ENCODE measurements around the gene DHRS2. TPM values are rescaled to one million over a fixed set of nuclear protein-coding genes. Genes with fewer than 3 reads are reported as not detected.

Gene DHRS2
- total and polyA plus RNA-seq, 5 donors from 2014 or later: 0.25 TPM; not detected in 4

DNA sequence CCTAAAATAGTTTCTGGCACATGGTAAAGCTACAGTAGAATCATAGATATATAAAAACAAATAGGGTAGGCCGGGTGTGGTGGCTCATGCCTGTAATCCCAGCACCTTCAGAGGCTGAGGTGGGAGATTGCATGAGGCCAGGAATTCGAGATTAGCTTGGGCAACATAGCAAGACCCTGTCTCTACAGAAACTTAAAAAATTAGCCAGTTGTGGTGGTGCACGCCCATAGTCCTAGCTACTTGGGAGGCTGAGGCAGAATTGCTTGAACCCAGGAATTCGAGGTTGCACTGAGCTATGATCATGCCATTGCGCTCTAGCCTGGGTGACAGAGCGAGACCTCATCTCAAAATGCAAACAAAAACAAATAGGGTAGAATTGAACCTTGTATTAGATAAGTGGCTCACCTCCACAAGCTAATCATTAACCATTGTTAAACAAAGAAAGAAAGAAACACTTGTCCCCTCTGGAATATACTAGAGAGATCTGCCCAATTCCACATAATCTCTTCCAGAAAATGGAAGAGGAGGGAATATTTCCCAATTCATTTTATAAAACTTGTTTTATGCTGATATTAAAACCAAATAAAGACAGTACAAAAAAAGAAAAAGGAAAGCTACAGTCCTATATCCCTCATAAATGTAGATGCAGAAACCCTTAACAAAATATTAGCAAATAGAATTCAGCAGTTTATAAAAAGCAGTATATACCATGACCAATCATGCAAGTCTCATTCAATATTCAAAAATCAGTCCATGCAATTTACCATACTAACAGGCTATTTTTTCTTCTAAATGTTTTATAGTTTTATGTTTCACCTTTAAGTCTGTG, 22.7 kb upstream of the DHRS2 start:
- no peak overlapping the region for H3K4me3 ChIP-seq (ENCODE audit: low read depth, low read length)

DNA sequence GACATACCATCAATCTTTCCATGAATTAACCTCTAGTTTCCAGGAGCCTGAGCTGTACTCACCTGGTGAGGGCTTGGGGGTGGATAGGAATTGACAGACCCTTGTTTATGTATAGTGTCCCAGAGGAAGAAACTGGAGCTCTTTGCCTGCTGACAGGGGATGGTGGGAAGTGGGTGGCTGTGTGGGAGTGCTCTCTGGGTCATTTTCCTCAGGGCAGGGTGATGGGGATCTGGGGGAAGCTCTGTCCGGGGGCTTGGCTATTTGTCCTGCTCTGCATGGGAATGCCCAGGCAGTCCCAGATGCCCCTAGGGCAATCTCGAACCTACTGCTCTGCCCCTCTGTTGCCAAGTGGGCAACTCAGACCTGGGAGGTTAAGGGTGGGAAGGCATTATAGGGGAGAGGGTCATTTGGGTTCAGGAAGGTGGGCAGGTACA, 21.8 kb upstream of the DHRS2 start:
- H3K9me3 Mint-ChIP-seq: peaks cover 0 to 4% (median 0%) of the 10 kb centered on the region in 7 donors
- no peaks in the 10 kb centered on the region for H3K9me3 ChIP-seq (ENCODE audit: control insufficient read depth in 2 of 2, low read length in 2 of 2)
- no peak overlapping the region for H3K27ac ChIP-seq (ENCODE audit: insufficient read depth, low read length, poor library complexity, severe bottlenecking)
- no peaks in the 10 kb centered on the region for H3K36me3 ChIP-seq (ENCODE audit: control insufficient read depth, insufficient read depth, low read length)
- H3K27ac Mint-ChIP-seq: no peak overlapping the region
- no peaks in the 10 kb centered on the region for H3K36me3 Mint-ChIP-seq
- no peaks in the 10 kb centered on the region for H3K27me3 ChIP-seq (ENCODE audit: control insufficient read depth, insufficient read depth, low read length)
- peaks cover 6% of the 10 kb centered on the region for H3K27me3 Mint-ChIP-seq
- ATAC-seq (ENCODE audit: low read depth in 2 of 2): no peak
- peak overlapping the region in 1 of 4 donors; percentile 55 for H3K4me3 Mint-ChIP-seq
- H3K4me1 Mint-ChIP-seq: peaks cover 9 to 25% (median 13%) of the 10 kb centered on the region in 4 donors
- DNase-seq: no peak
- no peak overlapping the region for H3K4me3 ChIP-seq (ENCODE audit: low read depth, low read length)
- peaks cover 20% of the 10 kb centered on the region for H3K4me1 ChIP-seq (ENCODE audit: control insufficient read depth, insufficient read depth, low read length, poor library complexity, severe bottlenecking)

More for the DNA sequence above, 22.7 kb upstream of the DHRS2 start:
- no peak overlapping the region for H3K4me3 Mint-ChIP-seq
- Histone ChIP-seq H3K36me3 (ENCODE audit: control insufficient read depth, insufficient read depth, low read length) (no peaks in the 10 kb centered on the region), H3K27ac (ENCODE audit: insufficient read depth, low read length, poor library complexity, severe bottlenecking) (no peak overlapping the region), H3K27me3 (ENCODE audit: control insufficient read depth, insufficient read depth, low read length) (no peaks in the 10 kb centered on the region), H3K9me3 (ENCODE audit: control insufficient read depth in 2 of 2, low read length in 2 of 2) (no peaks in the 10 kb centered on the region), H3K4me1 (ENCODE audit: control insufficient read depth, insufficient read depth, low read length, poor library complexity, severe bottlenecking) (peaks cover 20% of the 10 kb centered on the region)
- H3K36me3 Mint-ChIP-seq: no peaks in the 10 kb centered on the region
- ATAC-seq (ENCODE audit: low read depth in 2 of 2) (no peak), DNase-seq (no peak)
- no peaks in the 10 kb centered on the region for H3K27me3 Mint-ChIP-seq
- H3K27ac Mint-ChIP-seq: peak overlapping the region in 1 of 3 donors; percentile 68
- peaks cover 0 to 11% (median 0%) of the 10 kb centered on the region in 7 donors for H3K9me3 Mint-ChIP-seq
- H3K4me1 Mint-ChIP-seq: peaks cover 15 to 33% (median 20%) of the 10 kb centered on the region in 4 donors

DNA sequence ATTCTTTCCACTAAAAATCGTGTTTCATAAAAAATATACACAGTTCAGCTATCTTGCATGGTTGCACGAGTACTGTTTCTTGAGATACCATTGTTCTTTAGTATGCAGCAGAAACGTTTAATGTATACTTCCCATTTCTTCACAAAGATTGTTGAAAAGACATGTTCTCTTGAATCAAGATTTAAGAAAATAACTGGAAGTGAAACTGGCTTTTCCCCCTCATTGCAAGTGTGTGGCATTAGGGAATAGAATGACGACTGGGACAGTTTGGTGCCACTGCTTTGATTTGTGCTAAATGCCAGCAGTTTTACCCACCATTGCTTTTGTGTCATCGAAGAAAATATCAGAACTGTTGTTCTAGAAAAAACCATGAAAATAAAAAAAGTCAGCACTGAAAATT, 20.3 kb upstream of the DHRS2 start:
- H3K4me1 Mint-ChIP-seq: peaks cover 0 to 11% (median 3%) of the 10 kb centered on the region in 4 donors
- Histone ChIP-seq H3K4me3 (ENCODE audit: low read depth, low read length) (no peak overlapping the region), H3K9me3 (ENCODE audit: control insufficient read depth in 2 of 2, low read length in 2 of 2) (no peaks in the 10 kb centered on the region), H3K4me1 (ENCODE audit: control insufficient read depth, insufficient read depth, low read length, poor library complexity, severe bottlenecking) (peaks cover 6% of the 10 kb centered on the region), H3K36me3 (ENCODE audit: control insufficient read depth, insufficient read depth, low read length) (no peaks in the 10 kb centered on the region), H3K27me3 (ENCODE audit: control insufficient read depth, insufficient read depth, low read length) (no peaks in the 10 kb centered on the region), H3K27ac (ENCODE audit: insufficient read depth, low read length, poor library complexity, severe bottlenecking) (no peak overlapping the region)
- no peak for ATAC-seq (ENCODE audit: low read depth in 2 of 2)
- H3K27ac Mint-ChIP-seq: no peak overlapping the region
- H3K27me3 Mint-ChIP-seq: peaks cover 18% of the 10 kb centered on the region
- no peak overlapping the region for H3K4me3 Mint-ChIP-seq
- no peak for DNase-seq
- H3K9me3 Mint-ChIP-seq: peaks cover 0 to 1% (median 0%) of the 10 kb centered on the region in 7 donors
- H3K36me3 Mint-ChIP-seq: no peaks in the 10 kb centered on the region

DNA sequence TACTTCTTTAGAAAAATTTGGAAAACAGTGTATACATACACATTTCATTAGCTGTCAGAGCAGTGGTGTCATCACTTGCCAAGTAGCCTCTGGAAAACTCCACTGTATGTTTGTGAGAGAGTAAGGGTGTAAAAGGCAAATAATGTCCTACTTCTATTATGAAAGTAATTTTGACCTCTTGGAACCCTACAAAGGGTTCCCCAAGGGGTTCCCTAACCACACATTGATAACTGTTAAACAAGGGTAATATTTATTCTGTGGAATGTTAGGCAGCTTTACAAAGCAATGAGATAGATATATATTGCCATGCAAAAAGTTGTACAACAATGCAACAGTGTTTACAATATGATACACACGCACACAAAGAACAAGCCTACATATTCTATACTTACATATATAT, 18.6 kb upstream of the DHRS2 start:
- Histone ChIP-seq H3K27ac (ENCODE audit: insufficient read depth, low read length, poor library complexity, severe bottlenecking) (no peak overlapping the region), H3K4me3 (ENCODE audit: low read depth, low read length) (no peak overlapping the region), H3K36me3 (ENCODE audit: control insufficient read depth, insufficient read depth, low read length) (no peaks in the 10 kb centered on the region), H3K4me1 (ENCODE audit: control insufficient read depth, insufficient read depth, low read length, poor library complexity, severe bottlenecking) (no peaks in the 10 kb centered on the region), H3K27me3 (ENCODE audit: control insufficient read depth, insufficient read depth, low read length) (no peaks in the 10 kb centered on the region), H3K9me3 (ENCODE audit: control insufficient read depth in 2 of 2, low read length in 2 of 2) (no peaks in the 10 kb centered on the region)
- DNase-seq (no peak), ATAC-seq (ENCODE audit: low read depth in 2 of 2) (no peak)
- no peak overlapping the region for H3K4me3 Mint-ChIP-seq
- H3K27me3 Mint-ChIP-seq: peaks cover 22% of the 10 kb centered on the region
- peaks cover 0 to 1% (median 0%) of the 10 kb centered on the region in 7 donors for H3K9me3 Mint-ChIP-seq
- H3K27ac Mint-ChIP-seq: no peak overlapping the region
- H3K4me1 Mint-ChIP-seq: peaks cover 0 to 1% (median 0%) of the 10 kb centered on the region in 4 donors
- no peaks in the 10 kb centered on the region for H3K36me3 Mint-ChIP-seq

DNA sequence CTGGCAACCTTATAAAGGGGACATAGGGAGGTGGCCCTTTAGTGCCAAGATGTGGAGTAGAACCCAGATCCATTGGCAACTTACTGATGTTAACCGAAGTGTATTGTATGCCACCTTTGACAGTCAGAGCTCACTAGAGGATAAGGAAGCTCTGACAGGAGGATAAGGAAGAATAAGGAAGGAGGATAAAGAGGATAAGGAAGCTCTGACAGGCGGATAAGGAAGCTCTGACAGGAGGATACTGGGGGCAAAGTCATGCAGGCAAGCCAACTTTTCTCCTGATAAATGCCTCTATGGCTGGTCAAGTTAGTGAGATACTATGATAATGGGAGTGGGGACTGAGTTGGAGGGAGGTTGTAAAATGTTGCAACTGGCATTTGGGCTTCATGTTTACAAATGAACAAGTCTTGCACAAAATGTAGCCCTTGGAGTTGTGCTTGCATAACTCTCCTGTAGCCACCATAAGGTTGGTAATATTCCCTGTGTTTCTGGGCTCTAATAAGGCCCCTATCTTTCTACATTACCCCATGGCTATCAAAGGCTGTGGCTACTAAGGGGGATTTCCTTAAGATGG, 17.7 kb upstream of the DHRS2 start:
- no peak for ATAC-seq (ENCODE audit: low read depth in 2 of 2)
- peaks cover 0 to 1% (median 0%) of the 10 kb centered on the region in 7 donors for H3K9me3 Mint-ChIP-seq
- H3K27me3 Mint-ChIP-seq: peaks cover 22% of the 10 kb centered on the region

DNA sequence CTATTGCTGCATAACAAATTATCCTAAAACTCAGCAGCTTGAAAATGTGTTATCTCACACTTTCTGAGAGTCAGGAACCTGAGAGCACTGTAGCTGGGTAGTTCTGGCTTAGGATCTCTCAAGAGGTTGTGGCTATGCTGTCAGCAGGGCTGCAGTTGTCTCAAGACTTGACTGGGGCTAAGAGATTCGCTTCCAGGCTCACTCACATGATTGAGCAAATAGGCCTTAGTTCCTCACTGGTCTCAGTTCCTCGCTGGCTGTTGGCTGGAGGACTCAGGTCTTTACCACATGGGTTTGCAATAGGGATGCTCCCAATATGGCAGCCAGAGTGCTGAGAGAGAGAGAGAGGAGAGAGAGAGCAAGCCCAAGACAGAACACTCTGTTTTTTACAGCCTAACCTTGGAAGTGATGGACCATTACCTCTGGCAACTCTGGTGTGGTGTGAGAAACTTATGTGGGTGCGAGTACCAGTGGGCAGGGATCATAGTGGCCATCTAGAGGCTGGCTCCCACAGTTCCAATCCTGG, 15.9 kb upstream of the DHRS2 start:
- no peak overlapping the region for H3K27ac Mint-ChIP-seq
- H3K9me3 Mint-ChIP-seq: peaks cover 0 to 11% (median 5%) of the 10 kb centered on the region in 7 donors

More for the DNA sequence above, 17.7 kb upstream of the DHRS2 start:
- Mint-ChIP-seq H3K27ac (no peak overlapping the region), H3K4me3 (peak overlapping the region in 1 of 4 donors; percentile 1), H3K36me3 (no peaks in the 10 kb centered on the region), H3K4me1 (no peaks in the 10 kb centered on the region)
- Histone ChIP-seq H3K4me1 (ENCODE audit: control insufficient read depth, insufficient read depth, low read length, poor library complexity, severe bottlenecking) (no peaks in the 10 kb centered on the region), H3K27me3 (ENCODE audit: control insufficient read depth, insufficient read depth, low read length) (peaks cover 4% of the 10 kb centered on the region), H3K36me3 (ENCODE audit: control insufficient read depth, insufficient read depth, low read length) (no peaks in the 10 kb centered on the region), H3K4me3 (ENCODE audit: low read depth, low read length) (no peak overlapping the region), H3K27ac (ENCODE audit: insufficient read depth, low read length, poor library complexity, severe bottlenecking) (no peak overlapping the region), H3K9me3 (ENCODE audit: control insufficient read depth in 2 of 2, low read length in 2 of 2) (no peaks in the 10 kb centered on the region)
- DNase-seq: no peak

DNA sequence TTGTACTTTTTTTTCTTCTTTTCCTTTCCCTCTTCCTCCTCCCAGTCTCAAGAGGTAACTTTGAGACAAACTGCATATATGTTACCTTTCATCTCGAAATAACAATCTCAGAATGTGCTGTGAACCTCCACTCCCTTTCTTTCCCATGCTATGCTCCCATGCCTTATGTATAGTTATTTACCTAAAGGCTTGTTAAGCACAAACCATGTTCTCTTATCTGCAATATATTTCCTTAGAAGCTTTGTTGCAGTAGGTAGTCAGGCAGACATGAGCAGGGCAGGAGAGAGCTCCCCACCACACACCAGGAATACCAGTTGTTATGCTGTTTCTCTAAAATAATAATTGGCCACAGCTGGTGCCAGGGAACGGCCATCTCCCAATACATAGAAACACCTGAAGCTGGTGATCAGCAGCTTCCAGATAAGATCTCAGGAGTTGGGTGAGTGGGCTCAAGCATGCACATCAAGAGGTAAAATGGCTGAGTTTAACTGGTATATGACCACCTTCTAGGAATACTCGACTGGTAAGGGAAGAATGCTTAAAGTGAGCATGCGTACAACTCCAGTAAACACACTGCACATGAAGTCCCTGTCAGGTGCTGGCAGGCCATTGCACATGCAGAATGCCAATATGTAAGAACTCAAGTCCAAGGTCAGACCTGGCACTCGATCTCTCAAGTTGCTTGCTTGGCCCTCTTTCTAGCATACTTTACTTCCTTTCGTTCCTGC, 14.8 kb upstream of the DHRS2 start:
- Mint-ChIP-seq H3K9me3 (peaks cover 0 to 12% (median 5%) of the 10 kb centered on the region in 7 donors), H3K36me3 (no peaks in the 10 kb centered on the region), H3K4me1 (no peaks in the 10 kb centered on the region), H3K27ac (no peak overlapping the region), H3K27me3 (peaks cover 28% of the 10 kb centered on the region), H3K4me3 (no peak overlapping the region)
- Histone ChIP-seq H3K4me3 (ENCODE audit: low read depth, low read length) (no peak overlapping the region), H3K36me3 (ENCODE audit: control insufficient read depth, insufficient read depth, low read length) (no peaks in the 10 kb centered on the region), H3K27ac (ENCODE audit: insufficient read depth, low read length, poor library complexity, severe bottlenecking) (no peak overlapping the region), H3K9me3 (ENCODE audit: control insufficient read depth in 2 of 2, low read length in 2 of 2) (peaks cover 20% of the 10 kb centered on the region in 2 experiments), H3K4me1 (ENCODE audit: control insufficient read depth, insufficient read depth, low read length, poor library complexity, severe bottlenecking) (no peaks in the 10 kb centered on the region), H3K27me3 (ENCODE audit: control insufficient read depth, insufficient read depth, low read length) (peaks cover 8% of the 10 kb centered on the region)
- DNase-seq (no peak), ATAC-seq (ENCODE audit: low read depth in 2 of 2) (no peak)

More for the DNA sequence above, 15.9 kb upstream of the DHRS2 start:
- DNase-seq (no peak), ATAC-seq (ENCODE audit: low read depth in 2 of 2) (no peak)
- no peaks in the 10 kb centered on the region for H3K36me3 Mint-ChIP-seq
- Histone ChIP-seq H3K9me3 (ENCODE audit: control insufficient read depth in 2 of 2, low read length in 2 of 2) (peaks cover 15% of the 10 kb centered on the region in 2 experiments), H3K4me3 (ENCODE audit: low read depth, low read length) (no peak overlapping the region), H3K4me1 (ENCODE audit: control insufficient read depth, insufficient read depth, low read length, poor library complexity, severe bottlenecking) (no peaks in the 10 kb centered on the region), H3K27ac (ENCODE audit: insufficient read depth, low read length, poor library complexity, severe bottlenecking) (no peak overlapping the region), H3K36me3 (ENCODE audit: control insufficient read depth, insufficient read depth, low read length) (no peaks in the 10 kb centered on the region), H3K27me3 (ENCODE audit: control insufficient read depth, insufficient read depth, low read length) (peaks cover 8% of the 10 kb centered on the region)
- no peak overlapping the region for H3K4me3 Mint-ChIP-seq
- H3K27me3 Mint-ChIP-seq: peaks cover 27% of the 10 kb centered on the region
- H3K4me1 Mint-ChIP-seq: no peaks in the 10 kb centered on the region
